DND-41 (cell line): ENCODE measurements around the gene NETO1.
A peak's percentile ranks its signal among the peaks of the same experiment; 100 is the strongest.

ENCODE experiments used
- ATAC-seq: fragments of 200-7000 bp; cut with Tn5 transposase; 3 replicates; pipeline ENCODE4 v1.9.1; 2021; ENCODE audit warnings: low read depth; ENCODE audit not compliant: insufficient read depth
- DNase-seq: peaks from one replicate; pipeline ENCODE4 v3.0.0-alpha.2; 2020
- H2AFZ ChIP-seq: 2 replicates; pipeline ENCODE4 v1.6.0; 2012; ENCODE audit warnings: low read depth, low read length
- H3K27ac ChIP-seq: 2 replicates; pipeline ENCODE4 v1.5.1; 2012; ENCODE audit warnings: low read length, inconsistent platforms
- H3K27me3 ChIP-seq: fragments of 200-600 bp; sonication (generic); 2 replicates; pipeline ENCODE4 v1.6.0; 2012; ENCODE audit warnings: low read length, mild to moderate bottlenecking, inconsistent platforms; ENCODE audit not compliant: insufficient read depth, poor library complexity
- H3K36me3 ChIP-seq: 2 replicates; pipeline ENCODE4 v1.5.1; 2012; ENCODE audit warnings: low read length, inconsistent platforms; ENCODE audit not compliant: insufficient read depth
- H3K4me1 ChIP-seq: 2 replicates; pipeline ENCODE4 v1.5.1; 2012; ENCODE audit warnings: mild to moderate bottlenecking, low read length; ENCODE audit not compliant: insufficient read depth
- H3K4me2 ChIP-seq: 2 replicates; pipeline ENCODE4 v1.6.0; 2012; ENCODE audit warnings: mild to moderate bottlenecking, moderate library complexity, low read length, inconsistent platforms; ENCODE audit not compliant: insufficient read depth
- H3K4me3 ChIP-seq, 2 experiments: fragments of 200-600 bp in 1 of 2; shearing (Covaris generic) in 1 of 2; 2 replicates each; pipeline ENCODE4 v1.5.1; 2012 to 2016; ENCODE audit warnings: inconsistent platforms in 2 of 2, low read length in 2 of 2, mild to moderate bottlenecking in 2 of 2, low read depth in 1 of 2, moderate library complexity in 1 of 2
- H3K79me2 ChIP-seq: 2 replicates; pipeline ENCODE4 v1.6.0; 2012; ENCODE audit warnings: low read length, inconsistent platforms; ENCODE audit not compliant: insufficient read depth
- H3K9ac ChIP-seq: 2 replicates; pipeline ENCODE4 v1.6.0; 2012; ENCODE audit warnings: low read depth, mild to moderate bottlenecking, inconsistent platforms, low read length, moderate library complexity
- H3K9me3 ChIP-seq: 2 replicates; pipeline ENCODE4 v1.5.1; 2012; ENCODE audit warnings: low read length, moderate library complexity, mild to moderate bottlenecking, inconsistent platforms; ENCODE audit not compliant: insufficient read depth, severe bottlenecking
- H4K20me1 ChIP-seq: 2 replicates; pipeline ENCODE4 v1.6.0; 2012; ENCODE audit warnings: low read length; ENCODE audit not compliant: insufficient read depth
- EZH2 ChIP-seq: IDR thresholded peaks from 3 replicates; pipeline ENCODE4 v1.6.1; 2012; ENCODE audit warnings: borderline replicate concordance, low read depth, mild to moderate bottlenecking, moderate library complexity, low read length, inconsistent platforms; ENCODE audit not compliant: severe bottlenecking
- TF ChIP-seq, protein P1 (sequence below): IDR thresholded peaks from 2 replicates; pipeline ENCODE4 v1.5.1; 2012; ENCODE audit warnings: borderline replicate concordance, low read length, moderate library complexity, mild to moderate bottlenecking; ENCODE audit not compliant: poor library complexity, severe bottlenecking; ENCODE audit errors: extremely low read depth

The NETO1 gene, protein sequence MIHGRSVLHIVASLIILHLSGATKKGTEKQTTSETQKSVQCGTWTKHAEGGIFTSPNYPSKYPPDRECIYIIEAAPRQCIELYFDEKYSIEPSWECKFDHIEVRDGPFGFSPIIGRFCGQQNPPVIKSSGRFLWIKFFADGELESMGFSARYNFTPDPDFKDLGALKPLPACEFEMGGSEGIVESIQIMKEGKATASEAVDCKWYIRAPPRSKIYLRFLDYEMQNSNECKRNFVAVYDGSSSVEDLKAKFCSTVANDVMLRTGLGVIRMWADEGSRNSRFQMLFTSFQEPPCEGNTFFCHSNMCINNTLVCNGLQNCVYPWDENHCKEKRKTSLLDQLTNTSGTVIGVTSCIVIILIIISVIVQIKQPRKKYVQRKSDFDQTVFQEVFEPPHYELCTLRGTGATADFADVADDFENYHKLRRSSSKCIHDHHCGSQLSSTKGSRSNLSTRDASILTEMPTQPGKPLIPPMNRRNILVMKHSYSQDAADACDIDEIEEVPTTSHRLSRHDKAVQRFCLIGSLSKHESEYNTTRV

DNA sequence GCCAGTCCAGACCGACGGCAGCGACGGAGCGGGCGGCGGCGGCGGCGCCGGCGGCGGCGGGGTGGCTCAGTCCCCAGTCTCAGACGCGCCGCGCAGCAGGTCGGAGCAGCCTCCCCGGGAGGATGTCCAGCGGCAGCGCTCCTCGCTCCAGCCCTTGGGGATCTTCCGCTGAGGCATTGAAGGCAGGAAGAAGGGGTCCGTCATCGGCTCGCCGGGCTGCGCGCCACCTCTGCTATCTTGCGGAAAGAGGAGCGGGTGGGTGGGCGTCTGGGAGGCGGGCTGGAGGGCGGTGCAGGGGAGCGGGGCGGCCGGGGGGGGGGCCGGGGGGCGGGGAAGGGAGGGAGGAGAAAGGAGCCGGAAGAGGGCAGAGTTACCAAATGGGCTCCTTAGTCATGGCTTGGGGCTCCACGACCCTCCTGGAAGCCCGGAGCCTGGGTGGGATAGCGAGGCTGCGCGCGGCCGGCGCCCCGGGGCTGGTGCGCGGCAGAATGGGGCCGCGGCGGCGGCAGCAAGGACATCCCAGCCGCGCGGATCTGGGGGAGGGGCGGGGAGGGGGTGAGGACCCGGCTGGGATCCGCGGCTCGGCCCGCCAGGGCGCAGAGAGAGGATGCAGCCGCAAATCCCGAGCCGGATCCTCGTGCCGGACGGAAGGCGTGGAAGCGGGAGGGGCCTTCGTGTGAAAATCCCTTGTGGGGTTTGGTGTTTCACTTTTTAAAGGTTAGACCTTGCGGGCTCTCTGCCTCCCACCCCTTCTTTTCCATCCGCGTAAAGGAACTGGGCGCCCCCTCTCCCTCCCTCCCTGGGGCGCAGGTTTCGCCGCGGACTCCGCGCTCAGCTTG lies at the start of gene NETO1:
Gene NETO1 (minus strand): TSS at position 242 of the 839 bp plus-strand sequence. CDS start 696 bp downstream, outside the sequence.
- peaks cover 35% of the 10 kb centered on the region for H3K79me2 ChIP-seq
- H3K4me1 ChIP-seq = peaks cover 56% of the 10 kb centered on the region
- H3K27me3 ChIP-seq = peaks cover 8% of the 10 kb centered on the region
- H3K9ac ChIP-seq = peak within 1 kb of the TSS; percentile 87
- H3K9me3 ChIP-seq = no peaks in the 10 kb centered on the region
- H2AFZ ChIP-seq = peak within 1 kb of the TSS; percentile 85
- H3K36me3 ChIP-seq = peaks cover 24% of the 10 kb centered on the region
- DNase-seq (peak; percentile 65), ATAC-seq (peak; percentile 56)
- TF ChIP-seq, protein P1, sequence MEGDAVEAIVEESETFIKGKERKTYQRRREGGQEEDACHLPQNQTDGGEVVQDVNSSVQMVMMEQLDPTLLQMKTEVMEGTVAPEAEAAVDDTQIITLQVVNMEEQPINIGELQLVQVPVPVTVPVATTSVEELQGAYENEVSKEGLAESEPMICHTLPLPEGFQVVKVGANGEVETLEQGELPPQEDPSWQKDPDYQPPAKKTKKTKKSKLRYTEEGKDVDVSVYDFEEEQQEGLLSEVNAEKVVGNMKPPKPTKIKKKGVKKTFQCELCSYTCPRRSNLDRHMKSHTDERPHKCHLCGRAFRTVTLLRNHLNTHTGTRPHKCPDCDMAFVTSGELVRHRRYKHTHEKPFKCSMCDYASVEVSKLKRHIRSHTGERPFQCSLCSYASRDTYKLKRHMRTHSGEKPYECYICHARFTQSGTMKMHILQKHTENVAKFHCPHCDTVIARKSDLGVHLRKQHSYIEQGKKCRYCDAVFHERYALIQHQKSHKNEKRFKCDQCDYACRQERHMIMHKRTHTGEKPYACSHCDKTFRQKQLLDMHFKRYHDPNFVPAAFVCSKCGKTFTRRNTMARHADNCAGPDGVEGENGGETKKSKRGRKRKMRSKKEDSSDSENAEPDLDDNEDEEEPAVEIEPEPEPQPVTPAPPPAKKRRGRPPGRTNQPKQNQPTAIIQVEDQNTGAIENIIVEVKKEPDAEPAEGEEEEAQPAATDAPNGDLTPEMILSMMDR = no peak
- TF ChIP-seq EZH2 = peak; percentile 29
- peak within 1 kb of the TSS; percentile 55 to 86; a peak in 3 of 4 replicates for H3K4me3 ChIP-seq
- peak within 1 kb of the TSS; percentile 72 for H3K4me2 ChIP-seq
- H3K27ac ChIP-seq = peak within 1 kb of the TSS; percentile 77
- H4K20me1 ChIP-seq = peaks cover 3% of the 10 kb centered on the region; the same call in 1 of the 2 replicates

DNA sequence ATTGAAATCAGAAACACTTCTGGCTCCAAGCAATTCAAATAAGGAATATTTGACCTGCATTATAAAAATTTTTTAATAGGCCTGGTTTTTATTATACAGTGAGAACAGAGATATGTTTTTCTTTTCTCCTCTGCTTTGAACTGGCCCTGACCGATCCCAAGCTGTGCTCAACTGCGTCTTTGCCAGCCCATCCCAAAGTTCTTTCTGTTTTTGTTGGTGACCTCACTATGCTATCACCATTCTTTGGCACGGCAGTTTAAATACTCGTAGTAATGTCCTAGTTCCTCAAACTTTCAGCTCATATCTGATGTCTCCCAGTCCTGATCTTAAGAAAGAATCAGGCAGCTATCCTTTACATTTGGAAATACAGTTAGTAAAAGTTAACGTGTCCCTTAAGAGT lies 42.3 kb upstream of the NETO1 start:
- no peaks in the 10 kb centered on the region for H3K79me2 ChIP-seq
- DNase-seq (no peak), ATAC-seq (no peak)
- H2AFZ ChIP-seq = no peak overlapping the region
- H3K27me3 ChIP-seq = no peaks in the 10 kb centered on the region
- H4K20me1 ChIP-seq = no peaks in the 10 kb centered on the region
- H3K4me3 ChIP-seq = no peak overlapping the region
- no peaks in the 10 kb centered on the region for H3K36me3 ChIP-seq
- H3K4me1 ChIP-seq = no peaks in the 10 kb centered on the region
- no peaks in the 10 kb centered on the region for H3K9me3 ChIP-seq
- H3K4me2 ChIP-seq = no peak overlapping the region
- no peak for TF ChIP-seq EZH2
- TF ChIP-seq, protein P1 = no peak
- no peak overlapping the region for H3K27ac ChIP-seq
- H3K9ac ChIP-seq = no peak overlapping the region

DNA sequence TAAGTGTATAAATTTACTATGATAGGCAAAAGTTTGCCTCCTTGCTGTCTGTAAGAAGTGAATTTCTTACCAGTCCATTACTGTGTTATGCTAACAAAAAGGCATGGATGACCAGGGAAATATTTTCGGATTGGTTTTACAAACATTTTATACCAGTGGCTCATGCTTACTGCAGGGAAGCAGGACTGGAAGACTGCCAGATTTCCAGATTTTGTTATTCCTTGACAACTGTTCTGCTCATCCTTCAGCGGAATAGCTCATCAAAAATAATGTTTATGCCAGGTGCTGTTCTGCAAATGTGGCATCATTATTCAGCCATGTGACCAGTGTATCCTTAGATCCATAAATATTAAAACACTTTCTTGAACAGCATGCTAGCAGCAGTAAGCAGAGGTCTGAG lies 40.4 kb upstream of the NETO1 start:
- H3K4me1 ChIP-seq = no peaks in the 10 kb centered on the region
- no peaks in the 10 kb centered on the region for H3K9me3 ChIP-seq
- H3K9ac ChIP-seq = no peak overlapping the region
- no peak overlapping the region for H2AFZ ChIP-seq
- no peaks in the 10 kb centered on the region for H3K36me3 ChIP-seq
- no peaks in the 10 kb centered on the region for H4K20me1 ChIP-seq
- no peaks in the 10 kb centered on the region for H3K27me3 ChIP-seq
- H3K4me2 ChIP-seq = no peak overlapping the region
- no peak for DNase-seq
- ATAC-seq = no peak
- H3K79me2 ChIP-seq = no peaks in the 10 kb centered on the region
- TF ChIP-seq EZH2 = no peak
- TF ChIP-seq, protein P1 = no peak
- no peak overlapping the region for H3K27ac ChIP-seq
- no peak overlapping the region for H3K4me3 ChIP-seq
